DOHH2 (cell line): ENCODE measurements around the gene ARHGAP8.

ENCODE experiments used
- H3F3A ChIP-seq: fragments of 200-600 bp; sonication (generic), shearing (Covaris generic); 2 replicates; pipeline ENCODE4 v1.6.0; 2016; ENCODE audit warnings: antibody characterized with exemption, mild to moderate bottlenecking; ENCODE audit not compliant: control insufficient read depth, insufficient read depth
- H3K27ac ChIP-seq: fragments of 200-600 bp; sonication (generic); 2 replicates; pipeline ENCODE4 v1.5.1; 2014; ENCODE audit warnings: low read depth, mild to moderate bottlenecking, low read length, moderate library complexity
- H3K27me3 ChIP-seq: fragments of 200-600 bp; sonication (generic); 2 replicates; pipeline ENCODE4 v1.6.1; 2014; ENCODE audit warnings: mild to moderate bottlenecking, low read length, mixed read lengths; ENCODE audit not compliant: control insufficient read depth
- H3K36me3 ChIP-seq: fragments of 200-600 bp; sonication (generic); 2 replicates; pipeline ENCODE4 v1.6.1; 2014; ENCODE audit warnings: mild to moderate bottlenecking, low read length, moderate library complexity, mixed read lengths; ENCODE audit not compliant: control insufficient read depth
- H3K4me1 ChIP-seq: fragments of 200-600 bp; sonication (generic); 2 replicates; pipeline ENCODE4 v1.6.1; 2014; ENCODE audit warnings: mild to moderate bottlenecking, low read length, mixed read lengths; ENCODE audit not compliant: control insufficient read depth
- H3K4me2 ChIP-seq: fragments of 200-600 bp; sonication (generic); 2 replicates; pipeline ENCODE4 v1.6.0; 2014; ENCODE audit warnings: mild to moderate bottlenecking, low read length, moderate library complexity
- H3K4me3 ChIP-seq: fragments of 200-600 bp; sonication (generic); 2 replicates; pipeline ENCODE4 v1.5.1; 2014; ENCODE audit warnings: mild to moderate bottlenecking, low read length, mixed read lengths
- H3K79me2 ChIP-seq: fragments of 200-600 bp; sonication (generic); 2 replicates; pipeline ENCODE4 v1.6.1; 2014; ENCODE audit warnings: mild to moderate bottlenecking, low read length, mixed read lengths; ENCODE audit not compliant: control insufficient read depth
- H3K9me2 ChIP-seq: fragments of 200-600 bp; sonication (generic); replicated peaks from 2 replicates; pipeline ENCODE4 v1.6.1; 2014; ENCODE audit warnings: mild to moderate bottlenecking, low read length, mixed read lengths; ENCODE audit not compliant: control insufficient read depth
- H3K9me3 ChIP-seq: fragments of 200-600 bp; sonication (generic); 2 replicates; pipeline ENCODE4 v1.6.1; 2014; ENCODE audit warnings: antibody characterized with exemption, low read length, mixed read lengths; ENCODE audit not compliant: control insufficient read depth, insufficient read depth
- H4K20me1 ChIP-seq: fragments of 200-600 bp; sonication (generic); 2 replicates; pipeline ENCODE4 v1.6.0; 2014; ENCODE audit warnings: low read depth, mild to moderate bottlenecking, antibody characterized with exemption, low read length, moderate library complexity; ENCODE audit not compliant: control insufficient read depth, insufficient read depth
- EZH2phosphoT487 ChIP-seq: fragments of 200-600 bp; sonication (generic); IDR thresholded peaks from 2 replicates; pipeline ENCODE4 v1.6.1; 2017; ENCODE audit warnings: borderline replicate concordance, mild to moderate bottlenecking, antibody characterized with exemption, low read length, moderate library complexity, mixed read lengths
- TF ChIP-seq, protein P1 (sequence below): fragments of 200-600 bp; sonication (generic); IDR thresholded peaks from one replicate; pipeline ENCODE4 v1.5.1; 2014; ENCODE audit warnings: antibody characterized with exemption, mild to moderate bottlenecking, low read depth, low read length; ENCODE audit not compliant: poor library complexity, severe bottlenecking

The ARHGAP8 gene

GRCh38 chr22:44709881-44710392 lies 42.4 kb upstream of the ARHGAP8 start:
- no peaks in the 10 kb centered on the region for H3K9me2 ChIP-seq
- no peaks in the 10 kb centered on the region for H3F3A ChIP-seq
- H3K4me3 ChIP-seq, result no peak overlapping the region
- no peak overlapping the region for H3K27ac ChIP-seq
- H3K27me3 ChIP-seq, result no peaks in the 10 kb centered on the region
- no peaks in the 10 kb centered on the region for H3K79me2 ChIP-seq
- no peaks in the 10 kb centered on the region for H4K20me1 ChIP-seq
- no peak overlapping the region for H3K4me2 ChIP-seq
- H3K36me3 ChIP-seq, result no peaks in the 10 kb centered on the region
- no peaks in the 10 kb centered on the region for H3K4me1 ChIP-seq
- TF ChIP-seq, protein P1, sequence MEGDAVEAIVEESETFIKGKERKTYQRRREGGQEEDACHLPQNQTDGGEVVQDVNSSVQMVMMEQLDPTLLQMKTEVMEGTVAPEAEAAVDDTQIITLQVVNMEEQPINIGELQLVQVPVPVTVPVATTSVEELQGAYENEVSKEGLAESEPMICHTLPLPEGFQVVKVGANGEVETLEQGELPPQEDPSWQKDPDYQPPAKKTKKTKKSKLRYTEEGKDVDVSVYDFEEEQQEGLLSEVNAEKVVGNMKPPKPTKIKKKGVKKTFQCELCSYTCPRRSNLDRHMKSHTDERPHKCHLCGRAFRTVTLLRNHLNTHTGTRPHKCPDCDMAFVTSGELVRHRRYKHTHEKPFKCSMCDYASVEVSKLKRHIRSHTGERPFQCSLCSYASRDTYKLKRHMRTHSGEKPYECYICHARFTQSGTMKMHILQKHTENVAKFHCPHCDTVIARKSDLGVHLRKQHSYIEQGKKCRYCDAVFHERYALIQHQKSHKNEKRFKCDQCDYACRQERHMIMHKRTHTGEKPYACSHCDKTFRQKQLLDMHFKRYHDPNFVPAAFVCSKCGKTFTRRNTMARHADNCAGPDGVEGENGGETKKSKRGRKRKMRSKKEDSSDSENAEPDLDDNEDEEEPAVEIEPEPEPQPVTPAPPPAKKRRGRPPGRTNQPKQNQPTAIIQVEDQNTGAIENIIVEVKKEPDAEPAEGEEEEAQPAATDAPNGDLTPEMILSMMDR, result no peak
- TF ChIP-seq EZH2phosphoT487, result no peak
- no peaks in the 10 kb centered on the region for H3K9me3 ChIP-seq

DNA sequence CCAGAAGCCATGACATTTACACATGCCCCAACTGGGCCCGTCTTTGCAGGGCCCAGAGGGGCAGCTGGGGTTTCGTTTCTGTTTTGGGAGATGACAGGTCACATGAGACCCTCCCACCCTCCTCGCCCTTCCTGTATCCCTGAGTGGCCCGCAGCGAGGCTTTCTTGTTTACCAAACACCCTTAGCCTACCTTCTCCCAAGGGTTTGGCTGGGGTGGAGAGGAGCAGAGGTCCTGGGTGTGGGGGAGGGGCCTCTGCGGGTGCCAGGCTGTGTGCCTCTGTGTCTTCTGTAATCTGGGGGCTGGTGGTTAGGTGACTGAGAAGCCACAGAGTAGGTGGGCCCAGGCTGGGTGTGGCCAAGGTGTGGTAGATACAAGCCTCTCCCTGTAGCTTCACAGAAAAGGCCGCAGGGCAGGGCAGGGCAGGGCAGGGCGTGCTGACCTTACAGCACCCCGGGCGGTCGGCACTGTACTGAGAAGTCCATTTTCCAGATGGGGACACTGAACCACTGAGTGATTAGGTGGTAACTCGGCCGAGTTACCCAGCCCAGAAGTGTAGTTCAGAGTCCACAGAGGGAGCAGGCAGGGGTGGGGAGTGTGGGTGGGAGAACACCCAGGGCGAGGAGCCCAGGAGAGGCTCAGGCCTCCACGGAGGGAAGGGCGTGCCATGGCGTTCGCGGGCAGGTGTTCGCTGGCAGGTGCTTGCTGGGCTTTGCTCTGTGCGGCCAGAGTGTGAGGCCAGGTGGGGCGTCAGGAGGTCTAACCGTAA lies 41.7 kb upstream of the ARHGAP8 start:
- Histone ChIP-seq H3K9me2 (no peaks in the 10 kb centered on the region), H3K27me3 (no peaks in the 10 kb centered on the region), H3K4me3 (no peak overlapping the region), H4K20me1 (no peaks in the 10 kb centered on the region), H3K4me2 (no peak overlapping the region), H3F3A (no peaks in the 10 kb centered on the region), H3K27ac (no peak overlapping the region), H3K79me2 (no peaks in the 10 kb centered on the region), H3K36me3 (no peaks in the 10 kb centered on the region), H3K9me3 (no peaks in the 10 kb centered on the region), H3K4me1 (no peaks in the 10 kb centered on the region)
- TF ChIP-seq EZH2phosphoT487, result no peak
- TF ChIP-seq, protein P1, result no peak

DNA sequence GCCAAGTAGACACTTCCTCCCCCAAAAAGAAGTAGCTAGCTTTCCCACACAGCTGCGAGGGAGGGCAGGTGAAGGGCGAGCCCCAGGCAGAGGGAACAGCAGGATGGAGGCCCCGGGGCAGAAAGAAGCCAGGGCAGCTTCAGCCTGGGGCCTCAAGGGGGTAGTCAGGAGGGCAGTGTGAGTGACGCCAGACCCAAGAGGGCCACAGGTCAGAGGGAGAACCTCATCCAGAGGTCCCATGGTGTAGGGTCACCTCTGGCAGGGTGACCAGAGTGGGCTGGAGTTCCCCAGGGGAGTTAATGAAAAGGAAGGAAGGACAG lies 41.2 kb upstream of the ARHGAP8 start:
- Histone ChIP-seq H3K4me3 (no peak overlapping the region), H3K79me2 (no peaks in the 10 kb centered on the region), H3K27me3 (no peaks in the 10 kb centered on the region), H4K20me1 (no peaks in the 10 kb centered on the region), H3K27ac (no peak overlapping the region), H3K4me1 (no peaks in the 10 kb centered on the region), H3F3A (no peaks in the 10 kb centered on the region), H3K36me3 (no peaks in the 10 kb centered on the region), H3K9me3 (no peaks in the 10 kb centered on the region), H3K4me2 (no peak overlapping the region), H3K9me2 (no peaks in the 10 kb centered on the region)
- TF ChIP-seq, protein P1, result no peak
- no peak for TF ChIP-seq EZH2phosphoT487
